ENCODE data around the gene PEAK1. TPM values are rescaled to one million over a fixed set of nuclear protein-coding genes. Genes with fewer than 3 reads are reported as not detected.
A peak's percentile ranks its signal among the peaks of the same experiment; 100 is the strongest.

PEAK1 gene
- total RNA-seq, 1 experiment from 2014 or later = 18.4 TPM

DNA sequence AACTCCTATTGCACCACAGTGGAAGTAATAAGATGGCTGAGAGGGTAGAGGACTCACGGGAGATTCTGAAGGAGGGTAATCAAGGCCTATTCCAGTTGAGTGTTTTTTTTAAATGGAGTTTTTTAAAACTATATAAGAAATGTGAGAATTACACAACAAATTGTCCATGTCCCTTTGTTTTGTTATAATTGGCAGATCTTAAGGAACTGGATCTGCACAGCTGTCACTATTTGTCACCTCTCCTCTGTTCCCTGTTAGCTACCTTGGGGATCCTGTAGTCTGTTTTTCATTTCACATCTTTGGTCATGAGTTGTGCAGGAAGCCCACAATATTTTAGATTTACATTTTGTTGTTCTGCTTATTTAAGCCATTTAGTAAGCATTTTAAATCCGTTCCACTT, 271.7 kb downstream of the PEAK1 start:
- CTCF ChIA-PET = no interaction called here
- intact Hi-C loops (cut with micrococcal nuclease; ENCODE audit: unreplicated experiment) = no loop called here
- H3K4me3 ChIP-seq (ENCODE audit: low read depth, low read length) = no peak overlapping the region
- POLR2A ChIA-PET = no interaction called here
- Mint-ChIP-seq H3K4me3 (ENCODE audit: unreplicated experiment) (no peak overlapping the region), H3K9me3 (ENCODE audit: unreplicated experiment) (peaks cover 12% of the 10 kb centered on the region), H3K4me1 (ENCODE audit: low read depth, unreplicated experiment) (peaks cover 19% of the 10 kb centered on the region), H3K27me3 (ENCODE audit: insufficient read depth, unreplicated experiment) (no peaks in the 10 kb centered on the region), H3K36me3 (ENCODE audit: insufficient read depth, unreplicated experiment) (peaks cover 6% of the 10 kb centered on the region), H3K27ac (ENCODE audit: unreplicated experiment) (no peak overlapping the region)
- H3K4me1 ChIP-seq = peaks cover 17% of the 10 kb centered on the region
- BruUV-seq (replicated peaks) = no TSS peak
- no peaks in the 10 kb centered on the region for H3K27me3 ChIP-seq (replicated peaks; ENCODE audit: control insufficient read depth, insufficient read depth, low read length)
- TF ChIP-seq, protein P1, sequence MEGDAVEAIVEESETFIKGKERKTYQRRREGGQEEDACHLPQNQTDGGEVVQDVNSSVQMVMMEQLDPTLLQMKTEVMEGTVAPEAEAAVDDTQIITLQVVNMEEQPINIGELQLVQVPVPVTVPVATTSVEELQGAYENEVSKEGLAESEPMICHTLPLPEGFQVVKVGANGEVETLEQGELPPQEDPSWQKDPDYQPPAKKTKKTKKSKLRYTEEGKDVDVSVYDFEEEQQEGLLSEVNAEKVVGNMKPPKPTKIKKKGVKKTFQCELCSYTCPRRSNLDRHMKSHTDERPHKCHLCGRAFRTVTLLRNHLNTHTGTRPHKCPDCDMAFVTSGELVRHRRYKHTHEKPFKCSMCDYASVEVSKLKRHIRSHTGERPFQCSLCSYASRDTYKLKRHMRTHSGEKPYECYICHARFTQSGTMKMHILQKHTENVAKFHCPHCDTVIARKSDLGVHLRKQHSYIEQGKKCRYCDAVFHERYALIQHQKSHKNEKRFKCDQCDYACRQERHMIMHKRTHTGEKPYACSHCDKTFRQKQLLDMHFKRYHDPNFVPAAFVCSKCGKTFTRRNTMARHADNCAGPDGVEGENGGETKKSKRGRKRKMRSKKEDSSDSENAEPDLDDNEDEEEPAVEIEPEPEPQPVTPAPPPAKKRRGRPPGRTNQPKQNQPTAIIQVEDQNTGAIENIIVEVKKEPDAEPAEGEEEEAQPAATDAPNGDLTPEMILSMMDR (IDR thresholded peaks at IDR 0.05; ENCODE audit: insufficient read depth in 1 of 2, low read depth in 1 of 2, low read length in 1 of 2, severe bottlenecking in 1 of 2, unreplicated experiment in 1 of 2) = no peak
- DNase-seq = no peak
- no peaks in the 10 kb centered on the region for H3K36me3 ChIP-seq (ENCODE audit: control insufficient read depth, insufficient read depth, low read length)
- H3K9me3 ChIP-seq = no peaks in the 10 kb centered on the region

DNA sequence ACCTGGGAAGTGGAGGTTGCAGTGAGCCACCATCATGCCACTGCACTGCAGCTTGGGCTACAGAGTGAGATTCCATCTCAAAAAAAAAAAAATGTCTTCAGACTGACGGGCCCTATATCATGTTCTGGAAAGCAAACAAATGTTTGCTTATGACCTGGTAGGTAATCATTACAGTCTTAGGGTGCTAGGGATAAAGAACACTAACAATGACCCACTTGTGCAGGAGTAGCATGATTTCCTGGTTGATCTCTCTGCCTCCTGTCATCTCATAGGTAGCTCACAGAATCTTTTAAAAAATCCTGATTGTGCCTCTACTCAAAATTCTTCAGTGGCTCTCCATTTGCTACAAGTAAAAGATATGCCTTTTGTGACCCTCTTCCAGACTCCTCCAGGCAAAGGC, 274.5 kb downstream of the PEAK1 start:
- H3K4me3 Mint-ChIP-seq (ENCODE audit: unreplicated experiment) = no peak overlapping the region
- Histone ChIP-seq H3K4me1 (peaks cover 17% of the 10 kb centered on the region), H3K36me3 (ENCODE audit: control insufficient read depth, insufficient read depth, low read length) (no peaks in the 10 kb centered on the region), H3K27me3 (replicated peaks; ENCODE audit: control insufficient read depth, insufficient read depth, low read length) (no peaks in the 10 kb centered on the region), H3K9me3 (no peaks in the 10 kb centered on the region), H3K4me3 (ENCODE audit: low read depth, low read length) (no peak overlapping the region)
- ChIA-PET CTCF (no interaction called here), POLR2A (no interaction called here)
- TF ChIP-seq, protein P1 (IDR thresholded peaks at IDR 0.05; ENCODE audit: insufficient read depth in 1 of 2, low read depth in 1 of 2, low read length in 1 of 2, severe bottlenecking in 1 of 2, unreplicated experiment in 1 of 2) = no peak
- intact Hi-C loops (cut with micrococcal nuclease; ENCODE audit: unreplicated experiment) = no loop called here
- H3K27ac Mint-ChIP-seq (ENCODE audit: unreplicated experiment) = peak overlapping the region; percentile 63
- H3K9me3 Mint-ChIP-seq (ENCODE audit: unreplicated experiment) = peaks cover 32% of the 10 kb centered on the region
- H3K4me1 Mint-ChIP-seq (ENCODE audit: low read depth, unreplicated experiment) = peaks cover 20% of the 10 kb centered on the region
- no TSS peak for BruUV-seq (replicated peaks)
- DNase-seq = no peak
- peaks cover 6% of the 10 kb centered on the region for H3K36me3 Mint-ChIP-seq (ENCODE audit: insufficient read depth, unreplicated experiment)
- H3K27me3 Mint-ChIP-seq (ENCODE audit: insufficient read depth, unreplicated experiment) = no peaks in the 10 kb centered on the region

DNA sequence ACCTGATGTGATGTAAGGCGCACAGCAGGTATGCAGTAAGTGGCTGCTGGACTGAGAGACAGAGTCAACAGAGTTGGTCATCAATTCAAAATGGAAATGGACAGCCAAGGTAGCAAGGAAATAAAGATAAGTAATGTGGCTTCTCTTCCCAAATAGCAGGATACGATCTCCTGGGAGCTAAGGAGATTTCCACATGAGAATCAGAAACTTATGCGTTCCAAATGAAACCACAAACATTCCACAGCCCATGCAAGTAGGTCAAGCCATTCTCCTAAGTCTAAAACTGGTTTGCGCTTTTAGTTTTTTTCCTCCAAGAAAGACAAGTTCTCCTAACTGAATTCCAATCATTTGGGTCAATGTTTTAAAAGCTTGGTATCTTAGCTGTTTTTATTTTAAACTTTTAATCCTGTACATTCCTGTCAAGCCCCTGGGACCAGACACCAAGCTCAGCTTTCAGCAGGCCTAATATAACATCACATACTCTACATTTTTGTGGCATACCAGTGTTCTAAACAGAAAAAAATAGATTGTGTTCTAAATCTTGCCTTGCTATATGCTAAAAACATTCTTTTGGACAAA, 275.3 kb downstream of the PEAK1 start:
- Mint-ChIP-seq H3K36me3 (ENCODE audit: insufficient read depth, unreplicated experiment) (peaks cover 6% of the 10 kb centered on the region), H3K9me3 (ENCODE audit: unreplicated experiment) (peaks cover 32% of the 10 kb centered on the region), H3K4me1 (ENCODE audit: low read depth, unreplicated experiment) (peaks cover 20% of the 10 kb centered on the region), H3K27ac (ENCODE audit: unreplicated experiment) (peak overlapping the region; percentile 63), H3K4me3 (ENCODE audit: unreplicated experiment) (no peak overlapping the region), H3K27me3 (ENCODE audit: insufficient read depth, unreplicated experiment) (no peaks in the 10 kb centered on the region)
- Histone ChIP-seq H3K27me3 (replicated peaks; ENCODE audit: control insufficient read depth, insufficient read depth, low read length) (no peaks in the 10 kb centered on the region), H3K4me3 (ENCODE audit: low read depth, low read length) (no peak overlapping the region), H3K9me3 (peaks cover 8% of the 10 kb centered on the region), H3K4me1 (peaks cover 17% of the 10 kb centered on the region), H3K36me3 (ENCODE audit: control insufficient read depth, insufficient read depth, low read length) (no peaks in the 10 kb centered on the region)
- TF ChIP-seq, protein P1 (IDR thresholded peaks at IDR 0.05; ENCODE audit: insufficient read depth in 1 of 2, low read depth in 1 of 2, low read length in 1 of 2, severe bottlenecking in 1 of 2, unreplicated experiment in 1 of 2) = no peak
- BruUV-seq (replicated peaks) = no TSS peak
- DNase-seq = no peak
- intact Hi-C loops (cut with micrococcal nuclease; ENCODE audit: unreplicated experiment) = no loop called here
- CTCF ChIA-PET = interaction anchor here (1.1 kb wide), 1 partner anchor 398 kb away, joined by 3 read pairs; no protein-coding TSS in a partner anchor
- POLR2A ChIA-PET = interaction anchor here (0.6 kb wide), 1 partner anchor 808 kb away, joined by 9 read pairs; the partner anchor contains the start of gene ISL2
